K562 (cell line): ENCODE results near the gene STING1. TPM values are rescaled to one million over a fixed set of nuclear protein-coding genes. Genes with fewer than 3 reads are reported as not detected.

ENCODE experiments used
- CBX8 ChIP-seq: fragments of 200-600 bp; sonication (generic); IDR thresholded peaks from 2 replicates; pipeline ENCODE4 v1.6.1; 2012; ENCODE audit warnings: borderline replicate concordance, mixed run types, low read depth, mild to moderate bottlenecking, moderate library complexity, mixed read lengths, low read length, control low read depth, inconsistent platforms; ENCODE audit not compliant: poor library complexity, severe bottlenecking; ENCODE audit errors: extremely low read depth
- EP400 ChIP-seq: fragments of 450-650 bp; IDR thresholded peaks from 2 replicates; pipeline ENCODE4 v1.6.1; 2017; ENCODE audit warnings: antibody characterized with exemption, mild to moderate bottlenecking, moderate library complexity
- ETV5 ChIP-seq: sonication (generic); formaldehyde crosslinking; IDR thresholded peaks from 2 replicates; pipeline ENCODE4 v1.4.0; 2020; ENCODE audit warnings: low read depth, mild to moderate bottlenecking, missing genetic modification reagents
- FUS ChIP-seq: fragments of 200-400 bp; formaldehyde crosslinking; optimal IDR thresholded peaks from 2 replicates; pipeline ENCODE3; 2017; ENCODE audit warnings: low read depth, low read length
- JUNB ChIP-seq: fragments of 450-650 bp; formaldehyde crosslinking; conservative IDR thresholded peaks from 2 replicates; pipeline ENCODE4 v1.4.0; 2020; ENCODE audit warnings: mild to moderate bottlenecking
- MBD2 ChIP-seq: sonication (generic); IDR thresholded peaks from 2 replicates; pipeline ENCODE4 v1.6.1; 2016; ENCODE audit warnings: low read depth, borderline replicate concordance
- MCM5 ChIP-seq: fragments of 450-650 bp; IDR thresholded peaks from 2 replicates; pipeline ENCODE4 v1.6.1; 2016; ENCODE audit warnings: low read depth
- NFATC3 ChIP-seq: fragments of 450-650 bp; IDR thresholded peaks from 2 replicates; pipeline ENCODE4 v1.6.1; 2017; ENCODE audit warnings: mild to moderate bottlenecking
- NFE2 ChIP-seq: IDR thresholded peaks from 2 replicates; pipeline ENCODE4 v1.6.1; 2014; ENCODE audit warnings: antibody characterized with exemption, low read depth
- SNRNP70 ChIP-seq: fragments of 200-400 bp; formaldehyde crosslinking; optimal IDR thresholded peaks from 2 replicates; pipeline ENCODE3; 2017; ENCODE audit warnings: low read depth, low read length
- TRIM28 ChIP-seq: fragments of 450-650 bp; IDR thresholded peaks from 2 replicates; pipeline ENCODE4 v1.6.1; 2017
- ZBTB7A ChIP-seq: IDR thresholded peaks from 2 replicates; pipeline ENCODE4 v1.6.1; 2011; ENCODE audit warnings: low read depth, mild to moderate bottlenecking, low read length, moderate library complexity, borderline replicate concordance; ENCODE audit not compliant: control insufficient read depth
- ZEB2 ChIP-seq: fragments of 450-650 bp; IDR thresholded peaks from 2 replicates; pipeline ENCODE4 v1.6.1; 2016
- polyA plus RNA-seq, 8 experiments: library from polyadenylated mRNA; depleted of rRNA in 4 of 8; stranded (reverse) in 5 of 8; unstranded in 3 of 8; fragments of >200 nt; fragmentation: Nextera tagmentation in 2 of 8; fragmentation: Illumina TruSeq in 1 of 8; extraction: Ambion mirVana in 2 of 8; extraction: Trizol in 1 of 8; gene quantifications; 2 replicates each; pipeline versions ENCODE4 v1.2.1 to v1.2.3, GENCODE V29; 2011 to 2014; ENCODE audit warnings: inconsistent platforms in 1 of 8, missing spikeins in 1 of 8
- total RNA-seq, 7 experiments: library from RNA; depleted of rRNA in 6 of 7; stranded (reverse); fragments of >200 nt in 6 of 7; fragmentation: Illumina TruSeq in 2 of 7; extraction: Trizol in 2 of 7; gene quantifications; 2 replicates each; pipeline versions ENCODE4 v1.2.1 to v1.2.3, GENCODE V29; 2011 to 2021; ENCODE audit warnings: low replicate concordance in 1 of 7
- TF ChIP-seq, protein P1 (sequence below): sonication (generic); formaldehyde crosslinking; IDR thresholded peaks from 2 replicates; pipeline ENCODE4 v1.8.1; 2023; ENCODE audit warnings: mild to moderate bottlenecking, missing genetic modification reagents
- TF ChIP-seq, protein P2 (sequence below): sonication (generic); formaldehyde crosslinking; IDR thresholded peaks from 2 replicates; pipeline ENCODE4 v1.8.0; 2023; ENCODE audit warnings: mild to moderate bottlenecking, missing genetic modification reagents
- TF ChIP-seq, protein P3 (sequence below): sonication (generic); formaldehyde crosslinking; IDR thresholded peaks from 2 replicates; pipeline ENCODE4 v1.8.1; 2023; ENCODE audit warnings: mild to moderate bottlenecking, missing genetic modification reagents
- TF ChIP-seq, protein P4 (sequence below): fragments of 450-650 bp; formaldehyde crosslinking; IDR thresholded peaks from 2 replicates; pipeline ENCODE4 v1.4.0; 2020; ENCODE audit warnings: mild to moderate bottlenecking, mixed read lengths
- TF ChIP-seq, protein P5 (sequence below), 2 experiments: fragments of 450-650 bp; IDR thresholded peaks; 2 replicates each; pipeline ENCODE4 v1.6.1; 2018; ENCODE audit warnings: mild to moderate bottlenecking in 2 of 2, low read depth in 1 of 2; ENCODE audit not compliant: partially characterized antibody in 2 of 2

Gene STING1
- total and polyA plus RNA-seq, 9 of the 15 experiments (the other 6 are each of a cell fraction or from before 2014, with no cell fraction given): 20.8 to 69.1 (median 44.7) TPM

DNA sequence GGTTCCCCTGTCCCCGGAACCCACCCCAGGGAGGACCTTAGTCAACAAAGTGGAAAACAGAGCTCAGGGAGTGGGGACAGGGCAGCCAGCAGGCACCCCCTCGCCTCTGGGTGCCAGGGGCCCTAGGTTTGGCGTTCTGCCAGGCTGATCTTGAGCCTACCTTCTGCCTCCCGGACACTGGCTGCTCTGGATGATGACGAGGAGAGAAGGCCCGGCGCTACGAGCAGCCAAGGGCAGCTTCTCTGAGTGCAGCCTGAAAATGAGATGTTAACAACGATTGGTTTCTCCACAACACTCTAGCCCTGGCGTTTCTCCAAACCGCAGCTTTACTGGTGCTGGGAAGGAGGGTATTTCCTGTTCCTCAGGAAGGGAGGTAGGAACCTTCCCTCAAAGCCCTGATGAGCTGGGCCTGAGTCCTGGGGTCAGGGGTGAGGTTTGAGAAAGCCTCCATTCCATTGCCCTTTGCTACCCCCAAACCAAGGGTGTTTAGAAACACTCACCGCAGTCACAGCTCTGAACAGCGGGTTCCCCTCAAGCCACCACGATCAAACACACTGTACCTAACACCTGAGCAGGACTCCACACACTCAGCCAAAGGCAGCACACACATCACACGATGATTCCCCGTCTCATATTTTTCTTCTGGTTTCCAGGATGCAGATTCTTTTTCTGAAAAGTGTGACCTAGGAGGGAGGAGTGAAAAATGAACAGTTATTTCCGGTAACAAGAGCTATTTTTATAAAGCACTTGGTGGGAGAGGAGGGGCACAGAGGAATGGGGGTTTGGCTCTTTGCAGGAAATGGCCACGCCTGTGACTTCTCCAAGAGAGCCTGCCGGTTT is at the start of gene STING1 (continued):
- TF ChIP-seq MBD2 (peak; percentile 55; the same call in 1 of the 2 replicates), ZEB2 (peak; percentile 65; the same call in 1 of the 2 replicates), NFATC3 (no peak), TRIM28 (no peak), MCM5 (no peak), ETV5 (CRISPR knock-in tag) (peak; percentile 54), SNRNP70 (no peak), ZBTB7A (peak; percentile 39; the same call in 1 of the 2 replicates), EP400 (peak; percentile 61), NFE2 (no peak), FUS (no peak), JUNB (no peak), CBX8 (no peak)
- TF ChIP-seq, protein P1, sequence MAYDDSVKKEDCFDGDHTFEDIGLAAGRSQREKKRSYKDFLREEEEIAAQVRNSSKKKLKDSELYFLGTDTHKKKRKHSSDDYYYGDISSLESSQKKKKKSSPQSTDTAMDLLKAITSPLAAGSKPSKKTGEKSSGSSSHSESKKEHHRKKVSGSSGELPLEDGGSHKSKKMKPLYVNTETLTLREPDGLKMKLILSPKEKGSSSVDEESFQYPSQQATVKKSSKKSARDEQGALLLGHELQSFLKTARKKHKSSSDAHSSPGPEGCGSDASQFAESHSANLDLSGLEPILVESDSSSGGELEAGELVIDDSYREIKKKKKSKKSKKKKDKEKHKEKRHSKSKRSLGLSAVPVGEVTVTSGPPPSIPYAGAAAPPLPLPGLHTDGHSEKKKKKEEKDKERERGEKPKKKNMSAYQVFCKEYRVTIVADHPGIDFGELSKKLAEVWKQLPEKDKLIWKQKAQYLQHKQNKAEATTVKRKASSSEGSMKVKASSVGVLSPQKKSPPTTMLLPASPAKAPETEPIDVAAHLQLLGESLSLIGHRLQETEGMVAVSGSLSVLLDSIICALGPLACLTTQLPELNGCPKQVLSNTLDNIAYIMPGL (CRISPR knock-in tag): no peak
- TF ChIP-seq, protein P2, sequence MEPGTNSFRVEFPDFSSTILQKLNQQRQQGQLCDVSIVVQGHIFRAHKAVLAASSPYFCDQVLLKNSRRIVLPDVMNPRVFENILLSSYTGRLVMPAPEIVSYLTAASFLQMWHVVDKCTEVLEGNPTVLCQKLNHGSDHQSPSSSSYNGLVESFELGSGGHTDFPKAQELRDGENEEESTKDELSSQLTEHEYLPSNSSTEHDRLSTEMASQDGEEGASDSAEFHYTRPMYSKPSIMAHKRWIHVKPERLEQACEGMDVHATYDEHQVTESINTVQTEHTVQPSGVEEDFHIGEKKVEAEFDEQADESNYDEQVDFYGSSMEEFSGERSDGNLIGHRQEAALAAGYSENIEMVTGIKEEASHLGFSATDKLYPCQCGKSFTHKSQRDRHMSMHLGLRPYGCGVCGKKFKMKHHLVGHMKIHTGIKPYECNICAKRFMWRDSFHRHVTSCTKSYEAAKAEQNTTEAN (CRISPR knock-in tag): no peak
- TF ChIP-seq, protein P3, sequence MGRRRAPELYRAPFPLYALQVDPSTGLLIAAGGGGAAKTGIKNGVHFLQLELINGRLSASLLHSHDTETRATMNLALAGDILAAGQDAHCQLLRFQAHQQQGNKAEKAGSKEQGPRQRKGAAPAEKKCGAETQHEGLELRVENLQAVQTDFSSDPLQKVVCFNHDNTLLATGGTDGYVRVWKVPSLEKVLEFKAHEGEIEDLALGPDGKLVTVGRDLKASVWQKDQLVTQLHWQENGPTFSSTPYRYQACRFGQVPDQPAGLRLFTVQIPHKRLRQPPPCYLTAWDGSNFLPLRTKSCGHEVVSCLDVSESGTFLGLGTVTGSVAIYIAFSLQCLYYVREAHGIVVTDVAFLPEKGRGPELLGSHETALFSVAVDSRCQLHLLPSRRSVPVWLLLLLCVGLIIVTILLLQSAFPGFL (CRISPR knock-in tag): no peak
- TF ChIP-seq, protein P4, sequence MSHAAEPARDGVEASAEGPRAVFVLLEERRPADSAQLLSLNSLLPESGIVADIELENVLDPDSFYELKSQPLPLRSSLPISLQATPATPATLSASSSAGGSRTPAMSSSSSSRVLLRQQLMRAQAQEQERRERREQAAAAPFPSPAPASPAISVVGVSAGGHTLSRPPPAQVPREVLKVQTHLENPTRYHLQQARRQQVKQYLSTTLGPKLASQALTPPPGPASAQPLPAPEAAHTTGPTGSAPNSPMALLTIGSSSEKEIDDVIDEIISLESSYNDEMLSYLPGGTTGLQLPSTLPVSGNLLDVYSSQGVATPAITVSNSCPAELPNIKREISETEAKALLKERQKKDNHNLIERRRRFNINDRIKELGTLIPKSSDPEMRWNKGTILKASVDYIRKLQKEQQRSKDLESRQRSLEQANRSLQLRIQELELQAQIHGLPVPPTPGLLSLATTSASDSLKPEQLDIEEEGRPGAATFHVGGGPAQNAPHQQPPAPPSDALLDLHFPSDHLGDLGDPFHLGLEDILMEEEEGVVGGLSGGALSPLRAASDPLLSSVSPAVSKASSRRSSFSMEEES (CRISPR knock-in tag): no peak
- TF ChIP-seq, protein P5, sequence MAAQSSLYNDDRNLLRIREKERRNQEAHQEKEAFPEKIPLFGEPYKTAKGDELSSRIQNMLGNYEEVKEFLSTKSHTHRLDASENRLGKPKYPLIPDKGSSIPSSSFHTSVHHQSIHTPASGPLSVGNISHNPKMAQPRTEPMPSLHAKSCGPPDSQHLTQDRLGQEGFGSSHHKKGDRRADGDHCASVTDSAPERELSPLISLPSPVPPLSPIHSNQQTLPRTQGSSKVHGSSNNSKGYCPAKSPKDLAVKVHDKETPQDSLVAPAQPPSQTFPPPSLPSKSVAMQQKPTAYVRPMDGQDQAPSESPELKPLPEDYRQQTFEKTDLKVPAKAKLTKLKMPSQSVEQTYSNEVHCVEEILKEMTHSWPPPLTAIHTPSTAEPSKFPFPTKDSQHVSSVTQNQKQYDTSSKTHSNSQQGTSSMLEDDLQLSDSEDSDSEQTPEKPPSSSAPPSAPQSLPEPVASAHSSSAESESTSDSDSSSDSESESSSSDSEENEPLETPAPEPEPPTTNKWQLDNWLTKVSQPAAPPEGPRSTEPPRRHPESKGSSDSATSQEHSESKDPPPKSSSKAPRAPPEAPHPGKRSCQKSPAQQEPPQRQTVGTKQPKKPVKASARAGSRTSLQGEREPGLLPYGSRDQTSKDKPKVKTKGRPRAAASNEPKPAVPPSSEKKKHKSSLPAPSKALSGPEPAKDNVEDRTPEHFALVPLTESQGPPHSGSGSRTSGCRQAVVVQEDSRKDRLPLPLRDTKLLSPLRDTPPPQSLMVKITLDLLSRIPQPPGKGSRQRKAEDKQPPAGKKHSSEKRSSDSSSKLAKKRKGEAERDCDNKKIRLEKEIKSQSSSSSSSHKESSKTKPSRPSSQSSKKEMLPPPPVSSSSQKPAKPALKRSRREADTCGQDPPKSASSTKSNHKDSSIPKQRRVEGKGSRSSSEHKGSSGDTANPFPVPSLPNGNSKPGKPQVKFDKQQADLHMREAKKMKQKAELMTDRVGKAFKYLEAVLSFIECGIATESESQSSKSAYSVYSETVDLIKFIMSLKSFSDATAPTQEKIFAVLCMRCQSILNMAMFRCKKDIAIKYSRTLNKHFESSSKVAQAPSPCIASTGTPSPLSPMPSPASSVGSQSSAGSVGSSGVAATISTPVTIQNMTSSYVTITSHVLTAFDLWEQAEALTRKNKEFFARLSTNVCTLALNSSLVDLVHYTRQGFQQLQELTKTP (IDR thresholded peaks at IDR 0.05; ENCODE audit: low read depth in 1 of 2, partially characterized antibody in 2 of 2): peak; percentile 18 to 20
